Neural cell (in vitro differentiated cells): ENCODE measurements around the gene DDX27. TPM values are rescaled to one million over a fixed set of nuclear protein-coding genes. Genes with fewer than 3 reads are reported as not detected.

Experiments used
- H2AFZ ChIP-seq: fragments of 200-600, 300-800 bp; sonication (generic), shearing (Covaris generic); 2 replicates; pipeline ENCODE4 v1.6.0; 2014; ENCODE audit warnings: low read depth, mild to moderate bottlenecking, antibody characterized with exemption, low read length, moderate library complexity
- H3F3A ChIP-seq: fragments of 200-600 bp; shearing (Covaris generic); 2 replicates; pipeline ENCODE4 v1.6.1; 2016; ENCODE audit warnings: mild to moderate bottlenecking, moderate library complexity, mixed read lengths, antibody characterized with exemption, low read length; ENCODE audit not compliant: insufficient read depth, poor library complexity, severe bottlenecking
- H3K27ac ChIP-seq: fragments of 200-600, 300-800 bp; sonication (generic), shearing (Covaris generic); 2 replicates; pipeline ENCODE4 v1.5.1; 2014; ENCODE audit warnings: mild to moderate bottlenecking, low read length, moderate library complexity
- H3K27me3 ChIP-seq: fragments of 300-800, 200-600 bp; sonication (generic), shearing (Covaris generic); 2 replicates; pipeline ENCODE4 v1.6.0; 2014; ENCODE audit warnings: mild to moderate bottlenecking, low read depth, low read length, moderate library complexity; ENCODE audit not compliant: insufficient read depth
- H3K36me3 ChIP-seq: fragments of 300-800, 200-600 bp; sonication (generic), shearing (Covaris generic); 2 replicates; pipeline ENCODE4 v1.5.1; 2014; ENCODE audit warnings: mild to moderate bottlenecking, antibody characterized with exemption, low read length, moderate library complexity; ENCODE audit not compliant: insufficient read depth
- H3K4me2 ChIP-seq: fragments of 300-800, 200-600 bp; sonication (generic), shearing (Covaris generic); 2 replicates; pipeline ENCODE4 v1.6.0; 2014; ENCODE audit warnings: mild to moderate bottlenecking, low read length
- H3K4me3 ChIP-seq: fragments of 300-800, 200-600 bp; sonication (generic), shearing (Covaris generic); 2 replicates; pipeline ENCODE4 v1.5.1; 2014; ENCODE audit warnings: mild to moderate bottlenecking, low read length, moderate library complexity
- H3K79me2 ChIP-seq: fragments of 200-600 bp; shearing (Covaris generic); replicated peaks from 2 replicates; pipeline ENCODE4 v1.6.0; 2014; ENCODE audit warnings: mild to moderate bottlenecking, low read length, moderate library complexity; ENCODE audit not compliant: insufficient read depth
- H3K9ac ChIP-seq: fragments of 300-800, 200-600 bp; sonication (generic), shearing (Covaris generic); 2 replicates; pipeline ENCODE4 v1.6.1; 2016; ENCODE audit warnings: mild to moderate bottlenecking, low read length, mixed read lengths
- H3K9me2 ChIP-seq: fragments of 200-600 bp; shearing (Covaris generic); 2 replicates; pipeline ENCODE4 v1.6.1; 2016; ENCODE audit warnings: mild to moderate bottlenecking, low read length, mixed read lengths; ENCODE audit not compliant: insufficient read depth
- H3K9me3 ChIP-seq: fragments of 200-600, 300-800 bp; sonication (generic), shearing (Covaris generic); 2 replicates; pipeline ENCODE4 v1.6.1; 2016; ENCODE audit warnings: mild to moderate bottlenecking, mixed run types, low read length, moderate library complexity, mixed read lengths
- H4K20me1 ChIP-seq: fragments of 200-600 bp; shearing (Covaris generic); 2 replicates; pipeline ENCODE4 v1.6.1; 2016; ENCODE audit warnings: mild to moderate bottlenecking, mixed run types; ENCODE audit not compliant: insufficient read depth
- CTCF ChIP-seq: fragments of 450-650 bp; IDR thresholded peaks from 2 replicates; pipeline ENCODE4 v1.5.1; 2014; ENCODE audit warnings: antibody characterized with exemption, mild to moderate bottlenecking, moderate library complexity; ENCODE audit not compliant: poor library complexity, severe bottlenecking
- EP300 ChIP-seq: fragments of 450-650 bp; conservative IDR thresholded peaks from 2 replicates; pipeline ENCODE4 v1.6.1; 2014; ENCODE audit warnings: antibody characterized with exemption, mild to moderate bottlenecking, moderate library complexity; ENCODE audit not compliant: poor library complexity, severe bottlenecking
- EZH2 ChIP-seq: fragments of 200-600, 300-800 bp; shearing (Covaris generic), sonication (generic); IDR thresholded peaks from 2 replicates; pipeline ENCODE4 v1.6.1; 2014; ENCODE audit warnings: antibody characterized with exemption, low read length, borderline replicate concordance, mild to moderate bottlenecking; ENCODE audit not compliant: insufficient read depth, poor library complexity, severe bottlenecking
- MXI1 ChIP-seq: fragments of 450-650 bp; conservative IDR thresholded peaks from 2 replicates; pipeline ENCODE4 v1.6.1; 2014; ENCODE audit warnings: antibody characterized with exemption, mild to moderate bottlenecking; ENCODE audit not compliant: poor library complexity, severe bottlenecking
- POLR2AphosphoS5 ChIP-seq: IDR thresholded peaks from 2 replicates; pipeline ENCODE4 v1.6.1; 2012
- RAD21 ChIP-seq: fragments of 450-650 bp; conservative IDR thresholded peaks from 2 replicates; pipeline ENCODE4 v1.6.1; 2014; ENCODE audit warnings: antibody characterized with exemption, mild to moderate bottlenecking, moderate library complexity
- REST ChIP-seq: IDR thresholded peaks from 2 replicates; pipeline ENCODE4 v1.6.1; 2012; ENCODE audit warnings: borderline replicate concordance
- SMC3 ChIP-seq: fragments of 450-650 bp; conservative IDR thresholded peaks from 2 replicates; pipeline ENCODE4 v1.6.1; 2014; ENCODE audit warnings: antibody characterized with exemption, mild to moderate bottlenecking, moderate library complexity; ENCODE audit not compliant: poor library complexity
- TAF1 ChIP-seq: IDR thresholded peaks from 2 replicates; pipeline ENCODE4 v1.6.1; 2012; ENCODE audit warnings: low read depth
- polyA plus RNA-seq: library from polyadenylated mRNA; depleted of rRNA; stranded (reverse); fragments of >200 nt; gene quantifications from 2 replicates; pipeline ENCODE4 v1.2.3, GENCODE V29; 2014

Gene DDX27
- polyA plus RNA-seq, 1 donor from 2014 or later = 35.4 TPM

GRCh38 chr20:49270736-49271135 is 51.5 kb downstream of the DDX27 start:
- H3K9me2 ChIP-seq = no peaks in the 10 kb centered on the region
- no peak overlapping the region for H3K9ac ChIP-seq
- no peaks in the 10 kb centered on the region for H4K20me1 ChIP-seq
- H3K4me2 ChIP-seq = no peak overlapping the region
- H2AFZ ChIP-seq = no peak overlapping the region
- peaks cover 19% of the 10 kb centered on the region for H3K79me2 ChIP-seq
- peaks cover 5% of the 10 kb centered on the region for H3K36me3 ChIP-seq
- no peak overlapping the region for H3K4me3 ChIP-seq
- no peak overlapping the region for H3K27ac ChIP-seq
- TF ChIP-seq MXI1 (no peak), RAD21 (no peak), EZH2 (no peak), SMC3 (no peak), REST (no peak), CTCF (no peak), TAF1 (no peak), EP300 (no peak)
- H3F3A ChIP-seq = no peaks in the 10 kb centered on the region
- H3K27me3 ChIP-seq = no peaks in the 10 kb centered on the region
- H3K9me3 ChIP-seq = no peaks in the 10 kb centered on the region

GRCh38 chr20:49272654-49273053 is 53.4 kb downstream of the DDX27 start:
- H3K27me3 ChIP-seq = no peaks in the 10 kb centered on the region
- H2AFZ ChIP-seq = no peak overlapping the region
- no peaks in the 10 kb centered on the region for H3K9me3 ChIP-seq
- no peak for TF ChIP-seq EP300
- TF ChIP-seq SMC3 = no peak
- no peak for TF ChIP-seq POLR2AphosphoS5
- no peak for TF ChIP-seq TAF1
- TF ChIP-seq MXI1 = no peak
- no peak for TF ChIP-seq REST
- TF ChIP-seq RAD21 = no peak
- no peak for TF ChIP-seq EZH2
- no peak for TF ChIP-seq CTCF
- H3K9me2 ChIP-seq = no peaks in the 10 kb centered on the region
- H3F3A ChIP-seq = no peaks in the 10 kb centered on the region
- H4K20me1 ChIP-seq = no peaks in the 10 kb centered on the region
- no peak overlapping the region for H3K4me3 ChIP-seq
- H3K36me3 ChIP-seq = peaks cover 5% of the 10 kb centered on the region
- H3K4me2 ChIP-seq = no peak overlapping the region
- peaks cover 19% of the 10 kb centered on the region for H3K79me2 ChIP-seq
- no peak overlapping the region for H3K9ac ChIP-seq
- no peak overlapping the region for H3K27ac ChIP-seq
